Measurements from ENCODE around the gene TOR1AIP1.
"Not testable (repeated sequence)": the region's sequence is repeated elsewhere in the genome, so short reads cannot be mapped to it uniquely, and the experiment has no call there.

Gene TOR1AIP1

GRCh38 chr1:179941454-179941853, 59.4 kb downstream of the TOR1AIP1 start:
- no peak for DNase-seq

- DNase-seq, result no peak
Measured at GRCh38 chr1:179950651-179951050, 68.6 kb downstream of the TOR1AIP1 start.

GRCh38 chr1:179951383-179952144, 69.5 kb downstream of the TOR1AIP1 start:
- DNase-seq, result no peak

- DNase-seq, result no peak
Measured at GRCh38 chr1:179952186-179952585, 70.1 kb downstream of the TOR1AIP1 start.

- DNase-seq, result peak; percentile 52
Measured at GRCh38 chr1:179953974-179954492, 71.9 kb downstream of the TOR1AIP1 start.

- DNase-seq, result peak; percentile 99
Measured at GRCh38 chr1:179954493-179955286, 72.6 kb downstream of the TOR1AIP1 start, which contains the start of gene CEP350. CEP350 (plus strand) TSS chr1:179954810; CDS start chr1:179986182, 31,372 bp downstream.

GRCh38 chr1:179955287-179955680, 73.2 kb downstream of the TOR1AIP1 start:
- DNase-seq, result no peak

GRCh38 chr1:179955731-179956130, 73.6 kb downstream of the TOR1AIP1 start:
- no peak for DNase-seq

- DNase-seq, result no peak
Measured at GRCh38 chr1:179958359-179958758, 76.3 kb downstream of the TOR1AIP1 start.

GRCh38 chr1:179962168-179962567, 80.1 kb downstream of the TOR1AIP1 start:
- DNase-seq, result not testable (repeated sequence)

GRCh38 chr1:179966551-179966950, 84.5 kb downstream of the TOR1AIP1 start:
- no peak for DNase-seq

- DNase-seq, result no peak
Measured at GRCh38 chr1:179968284-179968993, 86.4 kb downstream of the TOR1AIP1 start.

GRCh38 chr1:179968994-179969919, 87.2 kb downstream of the TOR1AIP1 start:
- DNase-seq, result no peak

All from activated CD4-positive, alpha-beta T cell treated with anti-CD3 and anti-CD28 coated beads, Interleukin-2, Interleukin-6, amounts not matched to agents 100 ng/mL and 50 ng/mL, durations not matched to agents 16 hours and 8 hours (primary cell).